ENCODE measurements around the gene PTPRG.

DNA sequence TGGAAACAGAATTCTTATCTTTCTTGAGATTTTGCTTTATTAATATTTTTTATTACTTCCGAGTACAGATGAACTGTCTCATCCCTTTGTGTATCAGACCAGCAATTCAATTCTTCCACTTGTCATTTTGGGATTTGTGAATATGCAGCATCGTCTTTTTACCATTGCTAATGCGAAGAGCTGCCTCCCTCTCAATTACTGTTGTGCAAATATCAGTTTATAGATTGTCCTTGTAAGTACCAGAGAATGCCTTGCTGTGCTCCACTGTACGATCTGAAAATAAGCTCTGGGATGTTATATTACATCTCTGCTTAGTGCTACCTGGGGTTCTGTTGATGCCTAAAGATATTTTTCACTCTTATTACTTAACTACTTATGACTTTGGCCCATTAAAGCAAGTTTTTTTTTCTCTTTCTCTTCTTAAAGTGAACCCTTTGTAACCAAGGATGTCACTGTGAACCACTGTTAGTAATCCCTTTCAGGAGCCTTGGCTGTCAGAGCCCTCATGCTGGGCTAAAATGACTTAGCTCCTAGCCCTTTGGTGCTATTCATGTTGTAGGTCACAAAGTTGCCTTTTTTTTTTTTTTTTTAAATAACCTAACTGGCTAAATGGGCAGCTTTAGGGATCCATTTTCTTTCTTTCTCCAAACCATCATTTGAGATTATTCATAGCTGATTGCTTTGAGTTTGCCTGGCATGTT, 429.1 kb downstream of the PTPRG start:
- TF ChIP-seq, protein P1, sequence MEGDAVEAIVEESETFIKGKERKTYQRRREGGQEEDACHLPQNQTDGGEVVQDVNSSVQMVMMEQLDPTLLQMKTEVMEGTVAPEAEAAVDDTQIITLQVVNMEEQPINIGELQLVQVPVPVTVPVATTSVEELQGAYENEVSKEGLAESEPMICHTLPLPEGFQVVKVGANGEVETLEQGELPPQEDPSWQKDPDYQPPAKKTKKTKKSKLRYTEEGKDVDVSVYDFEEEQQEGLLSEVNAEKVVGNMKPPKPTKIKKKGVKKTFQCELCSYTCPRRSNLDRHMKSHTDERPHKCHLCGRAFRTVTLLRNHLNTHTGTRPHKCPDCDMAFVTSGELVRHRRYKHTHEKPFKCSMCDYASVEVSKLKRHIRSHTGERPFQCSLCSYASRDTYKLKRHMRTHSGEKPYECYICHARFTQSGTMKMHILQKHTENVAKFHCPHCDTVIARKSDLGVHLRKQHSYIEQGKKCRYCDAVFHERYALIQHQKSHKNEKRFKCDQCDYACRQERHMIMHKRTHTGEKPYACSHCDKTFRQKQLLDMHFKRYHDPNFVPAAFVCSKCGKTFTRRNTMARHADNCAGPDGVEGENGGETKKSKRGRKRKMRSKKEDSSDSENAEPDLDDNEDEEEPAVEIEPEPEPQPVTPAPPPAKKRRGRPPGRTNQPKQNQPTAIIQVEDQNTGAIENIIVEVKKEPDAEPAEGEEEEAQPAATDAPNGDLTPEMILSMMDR (IDR thresholded peaks at IDR 0.05; ENCODE audit: poor library complexity) = no peak
- TF ChIP-seq EZH2phosphoT487 (IDR thresholded peaks at IDR 0.05; ENCODE audit: low read depth, severe bottlenecking, unreplicated experiment) (no peak), EZH2 (IDR thresholded peaks at IDR 0.05; ENCODE audit: borderline replicate concordance) (no peak)
